Activated CD8-positive, alpha-beta T cell treated with anti-CD3 and anti-CD28 coated beads for 36 hours (primary cell): ENCODE data around the gene ZNF860. TPM values are rescaled to one million over a fixed set of nuclear protein-coding genes. Genes with fewer than 3 reads are reported as not detected.
"Not testable (repeated sequence)": the region's sequence is repeated elsewhere in the genome, so short reads cannot be mapped to it uniquely, and the experiment has no call there.

Source experiments
- ATAC-seq: fragments of 200-7000 bp; cut with Tn5 transposase; one replicate; pipeline ENCODE4 v1.10.0; 2021; ENCODE audit warnings: mild to moderate bottlenecking, moderate library complexity
- CTCF ChIA-PET: fragments of 350-600 bp; sonication (Branson Sonifier 250); formaldehyde crosslinking; loops from one replicate; lab custom pipeline; 2021; ENCODE audit warnings: antibody characterized with exemption; lab: Charles Lee
- POLR2A ChIA-PET: fragments of 350-600 bp; sonication (Branson Sonifier 250); formaldehyde crosslinking; loops from one replicate; lab custom pipeline; 2021; ENCODE audit warnings: antibody characterized with exemption; lab: Charles Lee
- DNase-seq: peaks from one replicate; pipeline ENCODE4 v3.0.0-alpha.2; 2020
- H3K27ac Mint-ChIP-seq: one replicate; pipeline ENCODE4 v1.8.0; 2021; ENCODE audit warnings: mild to moderate bottlenecking, mixed read lengths
- H3K27me3 Mint-ChIP-seq: one replicate; pipeline ENCODE4 v1.8.0; 2021; ENCODE audit warnings: mixed read lengths
- H3K36me3 Mint-ChIP-seq: one replicate; pipeline ENCODE4 v1.8.0; 2021; ENCODE audit warnings: low read depth, mixed read lengths
- H3K4me1 Mint-ChIP-seq: one replicate; pipeline ENCODE4 v1.8.0; 2021; ENCODE audit warnings: low read depth, mixed read lengths
- H3K4me3 Mint-ChIP-seq: one replicate; pipeline ENCODE4 v1.8.0; 2021; ENCODE audit warnings: mild to moderate bottlenecking, moderate library complexity, mixed read lengths
- H3K9me3 Mint-ChIP-seq: one replicate; pipeline ENCODE4 v1.8.0; 2021; ENCODE audit warnings: mixed read lengths
- intact Hi-C: fragments of 100-400 bp; cut with micrococcal nuclease; formaldehyde crosslinking; loops from one replicate; pipeline ENCODE4 v1.10.0; 2022
- total RNA-seq, 2 experiments: library from RNA; stranded (reverse); gene quantifications; one replicate each; pipeline ENCODE4 v1.2.3, GENCODE V29; 2021
- TF ChIP-seq, protein P1 (sequence below): fragments of 200-600 bp; IDR thresholded peaks from one replicate; pipeline ENCODE4 v1.8.0; 2022; ENCODE audit warnings: antibody characterized with exemption, mild to moderate bottlenecking

Gene ZNF860
- total RNA-seq, 2 experiments from 2014 or later: not detected

DNA sequence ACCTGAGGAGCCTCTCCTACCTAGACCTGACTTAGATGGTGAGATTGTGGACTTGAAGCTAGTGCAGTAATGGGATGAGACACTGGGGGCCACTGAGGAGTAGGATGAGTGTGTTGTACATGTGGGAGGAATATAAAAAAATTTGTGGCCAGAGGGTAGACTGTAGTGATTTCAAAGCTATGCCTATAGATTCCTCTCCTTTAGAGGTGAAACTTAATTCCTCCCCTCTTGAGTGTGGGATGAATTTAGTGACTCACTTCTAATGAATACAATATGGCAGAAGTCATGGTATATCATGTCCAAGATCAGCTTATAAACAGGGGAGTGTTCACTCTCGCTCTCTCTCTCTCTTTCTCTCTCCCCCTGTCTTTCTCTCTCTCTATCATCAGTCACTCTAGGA, 6.7 kb downstream of the ZNF860 start:
- Mint-ChIP-seq H3K27me3 (peaks cover 7% of the 10 kb centered on the region), H3K4me1 (no peaks in the 10 kb centered on the region), H3K36me3 (peaks cover 1% of the 10 kb centered on the region), H3K9me3 (peaks cover 4% of the 10 kb centered on the region), H3K27ac (no peak overlapping the region), H3K4me3 (no peak overlapping the region)
- ChIA-PET POLR2A (no interaction called here), CTCF (interaction anchor here (0.9 kb wide), 1 partner anchor 31 kb away, joined by 3 read pairs; no protein-coding TSS in a partner anchor)
- DNase-seq (no peak), ATAC-seq (no peak)
- TF ChIP-seq, protein P1, sequence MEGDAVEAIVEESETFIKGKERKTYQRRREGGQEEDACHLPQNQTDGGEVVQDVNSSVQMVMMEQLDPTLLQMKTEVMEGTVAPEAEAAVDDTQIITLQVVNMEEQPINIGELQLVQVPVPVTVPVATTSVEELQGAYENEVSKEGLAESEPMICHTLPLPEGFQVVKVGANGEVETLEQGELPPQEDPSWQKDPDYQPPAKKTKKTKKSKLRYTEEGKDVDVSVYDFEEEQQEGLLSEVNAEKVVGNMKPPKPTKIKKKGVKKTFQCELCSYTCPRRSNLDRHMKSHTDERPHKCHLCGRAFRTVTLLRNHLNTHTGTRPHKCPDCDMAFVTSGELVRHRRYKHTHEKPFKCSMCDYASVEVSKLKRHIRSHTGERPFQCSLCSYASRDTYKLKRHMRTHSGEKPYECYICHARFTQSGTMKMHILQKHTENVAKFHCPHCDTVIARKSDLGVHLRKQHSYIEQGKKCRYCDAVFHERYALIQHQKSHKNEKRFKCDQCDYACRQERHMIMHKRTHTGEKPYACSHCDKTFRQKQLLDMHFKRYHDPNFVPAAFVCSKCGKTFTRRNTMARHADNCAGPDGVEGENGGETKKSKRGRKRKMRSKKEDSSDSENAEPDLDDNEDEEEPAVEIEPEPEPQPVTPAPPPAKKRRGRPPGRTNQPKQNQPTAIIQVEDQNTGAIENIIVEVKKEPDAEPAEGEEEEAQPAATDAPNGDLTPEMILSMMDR: no peak
- intact Hi-C loops: no loop called here

DNA sequence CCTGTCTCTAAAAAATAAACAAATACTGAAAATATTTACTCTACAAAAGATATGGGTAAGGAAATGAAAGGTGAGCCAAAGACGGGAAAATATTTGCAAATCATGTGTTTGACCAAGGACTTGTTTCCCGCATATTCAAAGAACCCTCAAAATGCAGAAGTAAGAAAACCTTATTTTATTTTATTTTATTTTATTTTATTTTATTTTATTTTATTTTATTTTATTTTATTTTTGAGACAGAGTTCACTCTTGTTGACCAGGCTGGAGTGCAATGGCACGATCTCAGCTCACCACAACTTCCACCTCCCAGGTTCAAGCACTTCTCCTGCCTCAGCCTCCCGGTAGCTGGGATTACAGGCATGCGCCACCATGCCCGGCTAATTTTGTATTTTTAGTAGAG, 11.4 kb downstream of the ZNF860 start:
- ATAC-seq, H3K27me3 Mint-ChIP-seq, CTCF ChIA-PET, POLR2A ChIA-PET, H3K4me1 Mint-ChIP-seq, H3K36me3 Mint-ChIP-seq, H3K4me3 Mint-ChIP-seq, intact Hi-C loops, DNase-seq, H3K27ac Mint-ChIP-seq: not testable (repeated sequence)
- peaks cover 12% of the 10 kb centered on the region for H3K9me3 Mint-ChIP-seq

DNA sequence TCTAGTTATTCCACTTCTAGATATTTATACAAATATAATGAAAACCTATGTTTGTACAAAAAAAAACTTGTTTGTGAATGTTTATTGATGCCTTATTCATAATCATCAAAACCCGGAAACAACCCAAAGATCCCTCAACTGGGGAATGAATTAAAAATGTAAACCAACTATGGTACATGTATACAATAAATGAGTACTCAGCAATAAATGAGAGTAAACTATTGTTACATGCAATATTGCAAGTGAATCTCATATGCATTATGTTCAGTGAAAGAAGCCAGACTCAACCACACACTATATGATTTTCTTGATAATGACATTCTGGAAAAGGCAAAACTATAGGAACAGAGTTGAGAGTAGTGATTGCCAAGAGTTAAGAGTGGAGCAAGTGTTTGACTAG, 12.3 kb downstream of the ZNF860 start:
- Mint-ChIP-seq H3K9me3 (peaks cover 12% of the 10 kb centered on the region), H3K4me1 (peaks cover 5% of the 10 kb centered on the region), H3K27me3 (peaks cover 9% of the 10 kb centered on the region), H3K27ac (no peak overlapping the region), H3K4me3 (no peak overlapping the region), H3K36me3 (peaks cover 1% of the 10 kb centered on the region)
- ChIA-PET CTCF (no interaction called here), POLR2A (no interaction called here)
- ATAC-seq (no peak), DNase-seq (no peak)
- TF ChIP-seq, protein P1: no peak
- intact Hi-C loops: no loop called here

DNA sequence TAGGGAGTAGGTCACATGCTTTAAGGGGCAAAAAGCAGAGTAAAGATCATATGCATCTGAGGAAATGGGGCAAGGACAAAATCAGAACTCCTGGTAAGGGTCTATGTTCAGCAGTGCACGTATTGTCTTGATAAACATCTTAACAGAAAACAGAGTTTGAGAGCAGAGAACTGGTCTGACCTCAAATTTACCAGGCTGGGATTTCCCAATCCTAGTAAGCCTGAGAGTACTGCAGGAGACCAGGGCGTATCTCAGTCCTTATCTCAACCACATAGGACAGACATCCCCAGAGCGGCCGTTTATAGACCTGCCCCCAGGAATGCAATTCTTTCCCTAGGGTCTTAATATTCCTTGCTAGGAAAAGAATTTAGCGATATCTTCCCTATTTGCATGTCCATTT, 13.5 kb downstream of the ZNF860 start:
- CTCF ChIA-PET, H3K27ac Mint-ChIP-seq, intact Hi-C loops, H3K4me1 Mint-ChIP-seq, H3K4me3 Mint-ChIP-seq, H3K36me3 Mint-ChIP-seq, POLR2A ChIA-PET, DNase-seq, ATAC-seq: not testable (repeated sequence)
- peaks cover 10% of the 10 kb centered on the region for H3K27me3 Mint-ChIP-seq
- H3K9me3 Mint-ChIP-seq: peaks cover 12% of the 10 kb centered on the region

DNA sequence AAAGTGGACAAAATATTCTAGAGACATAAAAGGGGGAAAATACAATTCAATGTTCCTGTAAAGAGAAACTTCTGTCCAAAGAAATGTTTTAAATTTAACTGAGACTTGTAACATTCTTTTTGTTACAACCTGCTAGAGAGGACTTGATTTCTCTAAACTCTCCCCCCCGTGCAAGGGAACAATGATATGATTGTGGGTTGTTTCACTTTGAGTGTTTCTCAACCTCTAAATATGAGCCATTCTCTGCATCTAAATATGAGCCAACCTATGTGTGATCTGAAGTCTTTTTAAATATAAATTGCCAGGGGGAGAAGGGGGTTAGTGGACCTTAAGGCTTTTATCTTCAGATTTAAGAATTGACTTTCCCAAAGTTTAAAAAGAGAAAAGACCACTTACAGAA, 14.6 kb downstream of the ZNF860 start:
- ATAC-seq (no peak), DNase-seq (no peak)
- POLR2A ChIA-PET: no interaction called here
- Mint-ChIP-seq H3K4me1 (peaks cover 5% of the 10 kb centered on the region), H3K27me3 (peaks cover 9% of the 10 kb centered on the region), H3K36me3 (no peaks in the 10 kb centered on the region), H3K27ac (no peak overlapping the region), H3K4me3 (no peak overlapping the region), H3K9me3 (peaks cover 11% of the 10 kb centered on the region)
- intact Hi-C loops: no loop called here
- CTCF ChIA-PET: interaction anchor here (1.6 kb wide), 1 partner anchor 10 kb away, joined by 3 read pairs; no protein-coding TSS in a partner anchor
- TF ChIP-seq, protein P1: no peak

DNA sequence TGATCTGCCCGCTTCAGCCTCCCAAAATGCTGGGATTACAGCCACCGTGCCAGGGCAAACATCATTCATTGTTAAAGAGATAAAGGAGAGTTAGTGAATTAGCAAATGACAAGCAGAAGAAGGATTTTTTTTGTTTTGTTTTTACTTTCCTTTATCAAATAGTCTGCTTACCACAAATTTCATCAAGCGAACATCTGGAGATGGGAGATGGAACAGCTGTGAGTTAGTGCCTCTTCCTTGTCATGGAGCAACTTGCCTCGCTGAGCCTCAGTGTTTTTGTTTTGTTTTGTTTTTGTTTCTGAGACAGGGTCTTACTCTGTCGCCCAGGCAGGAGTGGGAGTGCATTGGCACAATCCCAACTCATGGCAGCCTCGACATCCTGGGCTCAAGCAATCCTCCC, 15.9 kb downstream of the ZNF860 start:
- ChIA-PET POLR2A (no interaction called here), CTCF (interaction anchor here (1.4 to 1.6 kb wide), 2 partner anchors 11 to 15 kb away, joined by 3 to 4 read pairs; no protein-coding TSS in a partner anchor)
- no peaks in the 10 kb centered on the region for H3K36me3 Mint-ChIP-seq
- H3K27me3 Mint-ChIP-seq: peaks cover 10% of the 10 kb centered on the region
- TF ChIP-seq, protein P1: no peak
- H3K4me1 Mint-ChIP-seq: peaks cover 5% of the 10 kb centered on the region
- DNase-seq: no peak
- intact Hi-C loops: no loop called here
- H3K27ac Mint-ChIP-seq: no peak overlapping the region
- no peak for ATAC-seq
- peaks cover 8% of the 10 kb centered on the region for H3K9me3 Mint-ChIP-seq
- no peak overlapping the region for H3K4me3 Mint-ChIP-seq
